C4-2B (cell line): Measurements from ENCODE around the gene CPA3.

Source experiments
- CTCF ChIP-seq: fragments of 450-650 bp; conservative IDR thresholded peaks from 2 replicates; pipeline ENCODE4 v1.5.1; 2017; ENCODE audit warnings: mild to moderate bottlenecking
- ZFX ChIP-seq: fragments of 450-650 bp; IDR thresholded peaks from 2 replicates; pipeline ENCODE4 v1.6.1; 2017

DNA sequence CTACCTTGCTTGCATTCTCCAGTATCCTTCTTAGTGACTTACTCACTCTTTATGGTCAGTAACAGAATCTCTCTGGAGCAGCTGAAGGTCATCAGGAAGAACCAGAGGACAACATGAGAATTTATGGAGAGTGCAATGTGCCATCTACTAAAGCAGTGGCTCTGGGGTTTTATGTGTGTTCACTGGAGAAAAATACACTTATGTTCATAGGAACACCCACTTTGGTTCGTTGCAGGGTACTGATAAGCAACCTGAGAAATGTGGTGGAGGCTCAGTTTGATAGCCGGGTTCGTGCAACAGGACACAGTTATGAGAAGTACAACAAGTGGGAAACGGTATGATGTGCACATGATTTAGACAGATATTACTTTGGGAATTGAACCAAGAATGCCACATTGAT, 24.6 kb upstream of the CPA3 start:
- TF ChIP-seq CTCF = no peak
- TF ChIP-seq ZFX = no peak
